ENCODE results near the gene HIF1A. TPM values are rescaled to one million over a fixed set of nuclear protein-coding genes. Genes with fewer than 3 reads are reported as not detected.

Gene HIF1A
- polyA plus RNA-seq, 1 experiment: 85.5 TPM

- TF ChIP-seq, protein P1, sequence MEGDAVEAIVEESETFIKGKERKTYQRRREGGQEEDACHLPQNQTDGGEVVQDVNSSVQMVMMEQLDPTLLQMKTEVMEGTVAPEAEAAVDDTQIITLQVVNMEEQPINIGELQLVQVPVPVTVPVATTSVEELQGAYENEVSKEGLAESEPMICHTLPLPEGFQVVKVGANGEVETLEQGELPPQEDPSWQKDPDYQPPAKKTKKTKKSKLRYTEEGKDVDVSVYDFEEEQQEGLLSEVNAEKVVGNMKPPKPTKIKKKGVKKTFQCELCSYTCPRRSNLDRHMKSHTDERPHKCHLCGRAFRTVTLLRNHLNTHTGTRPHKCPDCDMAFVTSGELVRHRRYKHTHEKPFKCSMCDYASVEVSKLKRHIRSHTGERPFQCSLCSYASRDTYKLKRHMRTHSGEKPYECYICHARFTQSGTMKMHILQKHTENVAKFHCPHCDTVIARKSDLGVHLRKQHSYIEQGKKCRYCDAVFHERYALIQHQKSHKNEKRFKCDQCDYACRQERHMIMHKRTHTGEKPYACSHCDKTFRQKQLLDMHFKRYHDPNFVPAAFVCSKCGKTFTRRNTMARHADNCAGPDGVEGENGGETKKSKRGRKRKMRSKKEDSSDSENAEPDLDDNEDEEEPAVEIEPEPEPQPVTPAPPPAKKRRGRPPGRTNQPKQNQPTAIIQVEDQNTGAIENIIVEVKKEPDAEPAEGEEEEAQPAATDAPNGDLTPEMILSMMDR (IDR thresholded peaks at IDR 0.05; ENCODE audit: insufficient read depth, low read depth, low read length): no peak
- Histone ChIP-seq H3K27me3 (ENCODE audit: control insufficient read depth, insufficient read depth, low read length) (no peaks in the 10 kb centered on the region), H3K4me3 (ENCODE audit: low read depth, low read length) (no peak overlapping the region), H3K36me3 (ENCODE audit: control insufficient read depth, insufficient read depth, low read length) (peaks cover 2% of the 10 kb centered on the region)
- CTCF ChIA-PET: no interaction called here
- DNase-seq (ENCODE audit: low read depth): no peak
- POLR2A ChIA-PET: interaction anchor here (0.6 kb wide), 1 partner anchor 32 kb away, joined by 3 read pairs; no protein-coding TSS in a partner anchor
Observed at GRCh38 chr14:61797309-61797708, 102.0 kb downstream of the HIF1A start.

Other genes starting within 250 kb of the HIF1A start
- gene SNAPC1, start 66.9 kb downstream of the HIF1A start, polyA plus RNA-seq (2011; rRNA removed): 6.2 and 15.3 TPM in 2 replicates
- 2.1 and 2.5 TPM in 2 replicates for gene SYT16, start 117.2 kb downstream of the HIF1A start, polyA plus RNA-seq (2011; rRNA removed)

Measured in BJ (cell line).